OCI-LY1 (cell line): Measurements from ENCODE around the gene MUL1.

Experiments
- H2AFZ ChIP-seq: fragments of 200-600 bp; sonication (generic), shearing (Covaris generic); 2 replicates; pipeline ENCODE4 v1.6.0; 2014; ENCODE audit warnings: antibody characterized with exemption, mild to moderate bottlenecking, low read length
- H3F3A ChIP-seq: fragments of 200-600 bp; sonication (generic), shearing (Covaris generic); 2 replicates; pipeline ENCODE4 v1.6.0; 2014; ENCODE audit warnings: mild to moderate bottlenecking, antibody characterized with exemption, low read length, moderate library complexity; ENCODE audit not compliant: insufficient read depth
- H3K27ac ChIP-seq: fragments of 200-600 bp; sonication (generic); 2 replicates; pipeline ENCODE4 v1.5.1; 2014; ENCODE audit warnings: low read length, mixed run types, mild to moderate bottlenecking, low read depth; ENCODE audit not compliant: poor library complexity, severe bottlenecking
- H3K27me3 ChIP-seq: fragments of 200-600 bp; sonication (generic); 2 replicates; pipeline ENCODE4 v1.6.0; 2014; ENCODE audit warnings: antibody characterized with exemption, mild to moderate bottlenecking, low read length, moderate library complexity; ENCODE audit not compliant: insufficient read depth
- H3K36me3 ChIP-seq: fragments of 200-600 bp; sonication (generic); 2 replicates; pipeline ENCODE4 v1.6.1; 2014; ENCODE audit warnings: mild to moderate bottlenecking, antibody characterized with exemption, low read length, moderate library complexity, mixed read lengths; ENCODE audit not compliant: insufficient read depth
- H3K4me1 ChIP-seq: fragments of 200-600 bp; sonication (generic); 2 replicates; pipeline ENCODE4 v1.5.1; 2014; ENCODE audit warnings: mild to moderate bottlenecking, low read length, moderate library complexity; ENCODE audit not compliant: insufficient read depth, severe bottlenecking
- H3K4me2 ChIP-seq: fragments of 200-600 bp; sonication (generic), shearing (Covaris generic); 2 replicates; pipeline ENCODE4 v1.6.1; 2014; ENCODE audit warnings: low read length
- H3K4me3 ChIP-seq: fragments of 200-600 bp; sonication (generic); 2 replicates; pipeline ENCODE4 v1.5.1; 2014; ENCODE audit warnings: low read length, low read depth, mild to moderate bottlenecking, mixed read lengths; ENCODE audit not compliant: poor library complexity, severe bottlenecking
- H3K79me2 ChIP-seq: fragments of 200-600 bp; shearing (Covaris generic); 2 replicates; pipeline ENCODE4 v1.6.1; 2016; ENCODE audit warnings: mixed run types, low read length, mixed read lengths; ENCODE audit not compliant: insufficient read depth
- H3K9ac ChIP-seq: fragments of 200-600 bp; sonication (generic), shearing (Covaris generic); 2 replicates; pipeline ENCODE4 v1.6.1; 2014; ENCODE audit warnings: mild to moderate bottlenecking, low read length, mixed read lengths
- H3K9me2 ChIP-seq: fragments of 200-600 bp; sonication (generic), shearing (Covaris generic); 2 replicates; pipeline ENCODE4 v1.6.1; 2014; ENCODE audit warnings: low read depth, mild to moderate bottlenecking, low read length, mixed read lengths
- H3K9me3 ChIP-seq: fragments of 200-600 bp; shearing (Covaris generic); 2 replicates; pipeline ENCODE4 v1.6.1; 2014; ENCODE audit warnings: low read length, mixed read lengths
- H4K20me1 ChIP-seq: fragments of 200-600 bp; sonication (generic), shearing (Covaris generic); 2 replicates; pipeline ENCODE4 v1.6.0; 2016; ENCODE audit warnings: mild to moderate bottlenecking, low read length; ENCODE audit not compliant: insufficient read depth
- EZH2 ChIP-seq: fragments of 200-600 bp; sonication (generic), shearing (Covaris generic); IDR thresholded peaks from 2 replicates; pipeline ENCODE4 v1.8.0; 2017; ENCODE audit warnings: borderline replicate concordance, mixed run types, mild to moderate bottlenecking, antibody characterized with exemption, low read length, moderate library complexity, mixed read lengths
- TF ChIP-seq, protein P1 (sequence below): fragments of 200-600 bp; sonication (generic), shearing (Covaris generic); IDR thresholded peaks from 2 replicates; pipeline ENCODE4 v1.5.1; 2017; ENCODE audit warnings: mild to moderate bottlenecking, antibody characterized with exemption, low read length, moderate library complexity, mixed read lengths

MUL1 gene, protein sequence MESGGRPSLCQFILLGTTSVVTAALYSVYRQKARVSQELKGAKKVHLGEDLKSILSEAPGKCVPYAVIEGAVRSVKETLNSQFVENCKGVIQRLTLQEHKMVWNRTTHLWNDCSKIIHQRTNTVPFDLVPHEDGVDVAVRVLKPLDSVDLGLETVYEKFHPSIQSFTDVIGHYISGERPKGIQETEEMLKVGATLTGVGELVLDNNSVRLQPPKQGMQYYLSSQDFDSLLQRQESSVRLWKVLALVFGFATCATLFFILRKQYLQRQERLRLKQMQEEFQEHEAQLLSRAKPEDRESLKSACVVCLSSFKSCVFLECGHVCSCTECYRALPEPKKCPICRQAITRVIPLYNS

GRCh38 chr1:20507564-20508410 lies at the start of gene MUL1:
MUL1 (minus strand) TSS chr1:20508151; CDS start chr1:20508024, 127 bp downstream.
- H3K27ac ChIP-seq, result no peak within 1 kb of the TSS
- no peaks in the 10 kb centered on the region for H3K27me3 ChIP-seq
- H3K4me1 ChIP-seq, result peaks cover 29% of the 10 kb centered on the region
- H3K79me2 ChIP-seq, result peaks cover 14% of the 10 kb centered on the region
- H3K9me3 ChIP-seq, result no peaks in the 10 kb centered on the region
- no peaks in the 10 kb centered on the region for H3F3A ChIP-seq
- no peaks in the 10 kb centered on the region for H3K9me2 ChIP-seq
- H3K36me3 ChIP-seq, result no peaks in the 10 kb centered on the region
- peak within 1 kb of the TSS; percentile 100 for H3K4me2 ChIP-seq
- H3K4me3 ChIP-seq, result peak within 1 kb of the TSS; percentile 99
- no peaks in the 10 kb centered on the region for H4K20me1 ChIP-seq
- peak within 1 kb of the TSS; percentile 92 for H3K9ac ChIP-seq
- TF ChIP-seq, protein P1, sequence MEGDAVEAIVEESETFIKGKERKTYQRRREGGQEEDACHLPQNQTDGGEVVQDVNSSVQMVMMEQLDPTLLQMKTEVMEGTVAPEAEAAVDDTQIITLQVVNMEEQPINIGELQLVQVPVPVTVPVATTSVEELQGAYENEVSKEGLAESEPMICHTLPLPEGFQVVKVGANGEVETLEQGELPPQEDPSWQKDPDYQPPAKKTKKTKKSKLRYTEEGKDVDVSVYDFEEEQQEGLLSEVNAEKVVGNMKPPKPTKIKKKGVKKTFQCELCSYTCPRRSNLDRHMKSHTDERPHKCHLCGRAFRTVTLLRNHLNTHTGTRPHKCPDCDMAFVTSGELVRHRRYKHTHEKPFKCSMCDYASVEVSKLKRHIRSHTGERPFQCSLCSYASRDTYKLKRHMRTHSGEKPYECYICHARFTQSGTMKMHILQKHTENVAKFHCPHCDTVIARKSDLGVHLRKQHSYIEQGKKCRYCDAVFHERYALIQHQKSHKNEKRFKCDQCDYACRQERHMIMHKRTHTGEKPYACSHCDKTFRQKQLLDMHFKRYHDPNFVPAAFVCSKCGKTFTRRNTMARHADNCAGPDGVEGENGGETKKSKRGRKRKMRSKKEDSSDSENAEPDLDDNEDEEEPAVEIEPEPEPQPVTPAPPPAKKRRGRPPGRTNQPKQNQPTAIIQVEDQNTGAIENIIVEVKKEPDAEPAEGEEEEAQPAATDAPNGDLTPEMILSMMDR, result no peak
- no peak for TF ChIP-seq EZH2
- peak within 1 kb of the TSS; percentile 51; the same call in 1 of the 2 replicates for H2AFZ ChIP-seq

DNA sequence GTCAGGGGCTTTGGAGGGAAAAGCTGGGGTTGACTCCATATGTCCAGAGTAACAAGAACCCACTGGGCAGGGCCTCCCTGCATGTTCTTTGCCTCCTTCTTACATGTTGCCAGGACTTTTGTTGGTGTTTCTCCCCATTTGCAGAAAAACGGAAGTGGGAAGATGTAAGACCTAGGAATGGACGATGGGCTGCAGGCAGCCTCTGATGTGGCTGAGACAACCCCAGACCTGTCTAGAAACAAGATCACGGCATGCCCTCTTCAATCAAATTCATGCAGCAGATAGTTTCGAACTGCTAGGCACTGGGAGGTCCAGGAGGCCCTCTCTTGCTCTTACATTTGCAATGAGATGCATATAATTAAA lies 47.8 kb upstream of the MUL1 start:
- H3K4me2 ChIP-seq, result no peak overlapping the region
- no peaks in the 10 kb centered on the region for H3K36me3 ChIP-seq
- H3K4me1 ChIP-seq, result no peaks in the 10 kb centered on the region
- no peaks in the 10 kb centered on the region for H3K9me2 ChIP-seq
- H4K20me1 ChIP-seq, result no peaks in the 10 kb centered on the region
- no peaks in the 10 kb centered on the region for H3K9me3 ChIP-seq
- no peak overlapping the region for H3K27ac ChIP-seq
- no peak overlapping the region for H3K4me3 ChIP-seq
- H3K9ac ChIP-seq, result no peak overlapping the region
- H3K27me3 ChIP-seq, result peaks cover 4% of the 10 kb centered on the region; the same call in 1 of the 2 replicates
- TF ChIP-seq, protein P1, result no peak
- TF ChIP-seq EZH2, result no peak
- no peak overlapping the region for H2AFZ ChIP-seq
- no peaks in the 10 kb centered on the region for H3K79me2 ChIP-seq
- no peaks in the 10 kb centered on the region for H3F3A ChIP-seq

- H3K4me3 ChIP-seq, result no peak overlapping the region
- H3K9me3 ChIP-seq, result no peaks in the 10 kb centered on the region
- H2AFZ ChIP-seq, result no peak overlapping the region
- no peak overlapping the region for H3K4me2 ChIP-seq
- H3K4me1 ChIP-seq, result no peaks in the 10 kb centered on the region
- TF ChIP-seq, protein P1, result no peak
- no peak for TF ChIP-seq EZH2
- no peaks in the 10 kb centered on the region for H4K20me1 ChIP-seq
- H3K79me2 ChIP-seq, result no peaks in the 10 kb centered on the region
- no peaks in the 10 kb centered on the region for H3K36me3 ChIP-seq
- no peaks in the 10 kb centered on the region for H3F3A ChIP-seq
- H3K9ac ChIP-seq, result no peak overlapping the region
- H3K27ac ChIP-seq, result no peak overlapping the region
- no peaks in the 10 kb centered on the region for H3K9me2 ChIP-seq
- peaks cover 4% of the 10 kb centered on the region; the same call in 1 of the 2 replicates for H3K27me3 ChIP-seq
Measured at GRCh38 chr1:20555025-20555757, 47.2 kb upstream of the MUL1 start.
